ENCODE results near the gene NPL. TPM values are rescaled to one million over a fixed set of nuclear protein-coding genes. Genes with fewer than 3 reads are reported as not detected.

The NPL gene
- total RNA-seq, 2 experiments from 2014 or later = 4.5 to 4.9 TPM

DNA sequence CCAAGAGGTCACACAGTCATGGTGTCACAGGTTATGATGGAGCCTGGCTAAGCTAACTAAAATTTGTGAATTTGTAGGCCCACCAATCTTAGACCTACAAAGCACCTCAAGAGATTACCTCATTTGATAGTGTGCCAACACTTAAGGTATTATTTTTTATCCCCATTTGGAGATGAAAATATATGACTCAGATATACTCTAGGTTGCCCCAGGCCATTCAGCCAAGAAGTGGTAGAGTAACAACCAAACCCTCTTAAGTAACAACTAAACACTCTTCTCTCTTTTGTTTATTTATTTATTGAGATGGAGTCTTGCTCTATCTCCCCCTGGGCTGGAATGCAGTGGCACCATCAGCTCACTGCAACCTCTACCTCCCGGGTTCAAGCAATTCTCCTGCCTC lies 14.3 kb downstream of the NPL start:
- DNase-seq (no peak), ATAC-seq (no peak)
- Mint-ChIP-seq H3K4me3 (no peak overlapping the region), H3K36me3 (ENCODE audit: low read depth) (peaks cover 9% of the 10 kb centered on the region), H3K27me3 (no peaks in the 10 kb centered on the region), H3K9me3 (no peaks in the 10 kb centered on the region), H3K4me1 (ENCODE audit: low read depth) (no peaks in the 10 kb centered on the region), H3K27ac (no peak overlapping the region)
- ChIA-PET CTCF (no interaction called here), POLR2A (interaction anchor here (0.6 kb wide), 1 partner anchor 150 kb away, joined by 3 read pairs; no protein-coding TSS in a partner anchor)
- TF ChIP-seq, protein P1, sequence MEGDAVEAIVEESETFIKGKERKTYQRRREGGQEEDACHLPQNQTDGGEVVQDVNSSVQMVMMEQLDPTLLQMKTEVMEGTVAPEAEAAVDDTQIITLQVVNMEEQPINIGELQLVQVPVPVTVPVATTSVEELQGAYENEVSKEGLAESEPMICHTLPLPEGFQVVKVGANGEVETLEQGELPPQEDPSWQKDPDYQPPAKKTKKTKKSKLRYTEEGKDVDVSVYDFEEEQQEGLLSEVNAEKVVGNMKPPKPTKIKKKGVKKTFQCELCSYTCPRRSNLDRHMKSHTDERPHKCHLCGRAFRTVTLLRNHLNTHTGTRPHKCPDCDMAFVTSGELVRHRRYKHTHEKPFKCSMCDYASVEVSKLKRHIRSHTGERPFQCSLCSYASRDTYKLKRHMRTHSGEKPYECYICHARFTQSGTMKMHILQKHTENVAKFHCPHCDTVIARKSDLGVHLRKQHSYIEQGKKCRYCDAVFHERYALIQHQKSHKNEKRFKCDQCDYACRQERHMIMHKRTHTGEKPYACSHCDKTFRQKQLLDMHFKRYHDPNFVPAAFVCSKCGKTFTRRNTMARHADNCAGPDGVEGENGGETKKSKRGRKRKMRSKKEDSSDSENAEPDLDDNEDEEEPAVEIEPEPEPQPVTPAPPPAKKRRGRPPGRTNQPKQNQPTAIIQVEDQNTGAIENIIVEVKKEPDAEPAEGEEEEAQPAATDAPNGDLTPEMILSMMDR (IDR thresholded peaks at IDR 0.05) = no peak
- intact Hi-C loops (cut with micrococcal nuclease) = no loop called here

DNA sequence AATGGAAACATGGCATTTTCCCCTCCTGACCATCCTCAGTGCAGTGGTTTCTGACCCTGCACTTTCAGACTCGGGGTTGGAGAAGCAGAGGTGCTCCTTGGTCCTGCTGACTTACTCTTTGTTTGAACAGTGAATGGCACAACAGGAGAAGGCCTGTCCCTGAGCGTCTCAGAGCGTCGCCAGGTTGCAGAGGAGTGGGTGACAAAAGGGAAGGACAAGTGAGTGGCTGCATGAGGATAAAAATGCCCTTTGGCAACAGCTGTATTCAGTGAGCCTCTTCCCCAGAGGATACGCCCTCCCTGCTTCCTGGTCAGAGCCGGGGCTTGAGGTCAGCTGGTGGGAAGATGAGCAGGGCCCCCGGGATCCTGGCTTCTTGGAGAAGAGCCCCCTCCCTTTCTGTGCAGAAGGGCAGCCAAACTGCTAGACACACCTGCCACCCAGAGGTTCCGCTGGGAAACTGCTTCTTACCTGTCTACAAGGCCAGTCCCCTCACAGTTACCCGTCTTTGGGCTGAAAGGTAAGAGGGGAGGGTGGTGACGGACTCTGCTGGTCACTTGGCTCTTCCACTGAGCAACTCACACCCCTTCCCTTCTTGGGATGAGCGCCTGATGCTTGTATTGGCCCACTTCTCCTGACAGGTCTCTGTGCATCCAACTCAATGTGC lies 16.6 kb downstream of the NPL start:
- intact Hi-C loops (cut with micrococcal nuclease) = no loop called here
- ChIA-PET POLR2A (no interaction called here), CTCF (no interaction called here)
- ATAC-seq (no peak), DNase-seq (no peak)
- no peaks in the 10 kb centered on the region for H3K27me3 Mint-ChIP-seq
- peaks cover 9% of the 10 kb centered on the region for H3K36me3 Mint-ChIP-seq (ENCODE audit: low read depth)
- no peak overlapping the region for H3K4me3 Mint-ChIP-seq
- H3K4me1 Mint-ChIP-seq (ENCODE audit: low read depth) = no peaks in the 10 kb centered on the region
- no peak overlapping the region for H3K27ac Mint-ChIP-seq
- H3K9me3 Mint-ChIP-seq = no peaks in the 10 kb centered on the region
- TF ChIP-seq, protein P1 (IDR thresholded peaks at IDR 0.05) = no peak

DNA sequence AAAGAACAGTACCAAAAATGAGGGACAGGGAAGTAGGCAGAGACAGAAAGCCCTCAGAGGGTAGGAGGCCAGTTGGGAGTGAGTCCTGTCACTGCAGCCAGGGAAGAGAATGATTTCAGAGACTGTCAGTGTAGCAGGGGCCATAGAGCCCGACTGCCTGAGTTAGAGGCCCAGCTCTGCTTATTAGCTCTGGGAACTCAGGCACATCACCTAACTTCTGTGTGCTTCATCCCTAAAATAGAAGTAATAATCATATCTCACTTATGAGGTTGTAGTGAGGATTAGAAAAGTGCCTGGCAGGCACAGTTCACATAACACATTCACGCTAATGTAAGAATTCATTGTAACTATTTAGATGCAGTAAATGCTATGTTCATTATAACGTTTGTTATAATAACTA lies 18.3 kb downstream of the NPL start:
- intact Hi-C loops (cut with micrococcal nuclease) = no loop called here
- POLR2A ChIA-PET = no interaction called here
- no peak overlapping the region for H3K4me3 Mint-ChIP-seq
- TF ChIP-seq, protein P1 (IDR thresholded peaks at IDR 0.05) = no peak
- H3K36me3 Mint-ChIP-seq (ENCODE audit: low read depth) = peaks cover 9% of the 10 kb centered on the region
- no peaks in the 10 kb centered on the region for H3K4me1 Mint-ChIP-seq (ENCODE audit: low read depth)
- DNase-seq = no peak
- ATAC-seq = no peak
- no peak overlapping the region for H3K27ac Mint-ChIP-seq
- no peaks in the 10 kb centered on the region for H3K27me3 Mint-ChIP-seq
- H3K9me3 Mint-ChIP-seq = no peaks in the 10 kb centered on the region
- CTCF ChIA-PET = no interaction called here

DNA sequence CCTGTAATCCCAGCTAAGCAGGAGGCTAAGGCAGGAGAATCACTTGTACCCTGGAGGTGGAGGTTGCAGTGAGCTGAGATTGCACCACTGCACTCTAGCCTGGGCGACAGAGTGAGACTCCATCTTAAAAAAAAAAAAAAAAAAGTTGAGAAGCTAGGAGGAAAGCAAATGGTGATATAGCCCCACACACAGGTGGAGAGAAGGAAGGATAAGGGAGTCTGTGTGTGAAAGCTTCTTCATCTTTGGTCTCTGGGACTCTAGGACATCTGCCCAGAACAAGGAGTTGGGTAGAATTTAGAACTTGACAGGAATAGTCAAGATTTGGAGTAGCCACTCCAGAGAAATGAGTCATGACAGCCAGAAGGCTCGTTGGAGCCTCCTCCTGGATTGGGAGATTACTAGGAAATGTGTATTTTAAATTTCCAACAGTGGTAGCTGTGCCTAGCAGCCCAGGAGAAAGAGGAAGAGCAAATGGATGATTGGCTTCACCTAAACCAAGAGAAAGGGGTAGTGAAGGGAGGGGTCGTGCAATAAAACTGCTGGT lies 19.9 kb downstream of the NPL start:
- Mint-ChIP-seq H3K4me1 (ENCODE audit: low read depth) (no peaks in the 10 kb centered on the region), H3K27me3 (no peaks in the 10 kb centered on the region), H3K36me3 (ENCODE audit: low read depth) (peaks cover 8% of the 10 kb centered on the region), H3K27ac (no peak overlapping the region), H3K9me3 (no peaks in the 10 kb centered on the region), H3K4me3 (no peak overlapping the region)
- ChIA-PET POLR2A (no interaction called here), CTCF (interaction anchor here (0.8 to 0.9 kb wide), 2 partner anchors 25 to 28 kb away, joined by 3 read pairs; no protein-coding TSS in a partner anchor)
- DNase-seq (no peak), ATAC-seq (no peak)
- intact Hi-C loops (cut with micrococcal nuclease) = no loop called here
- TF ChIP-seq, protein P1 (IDR thresholded peaks at IDR 0.05) = no peak

DNA sequence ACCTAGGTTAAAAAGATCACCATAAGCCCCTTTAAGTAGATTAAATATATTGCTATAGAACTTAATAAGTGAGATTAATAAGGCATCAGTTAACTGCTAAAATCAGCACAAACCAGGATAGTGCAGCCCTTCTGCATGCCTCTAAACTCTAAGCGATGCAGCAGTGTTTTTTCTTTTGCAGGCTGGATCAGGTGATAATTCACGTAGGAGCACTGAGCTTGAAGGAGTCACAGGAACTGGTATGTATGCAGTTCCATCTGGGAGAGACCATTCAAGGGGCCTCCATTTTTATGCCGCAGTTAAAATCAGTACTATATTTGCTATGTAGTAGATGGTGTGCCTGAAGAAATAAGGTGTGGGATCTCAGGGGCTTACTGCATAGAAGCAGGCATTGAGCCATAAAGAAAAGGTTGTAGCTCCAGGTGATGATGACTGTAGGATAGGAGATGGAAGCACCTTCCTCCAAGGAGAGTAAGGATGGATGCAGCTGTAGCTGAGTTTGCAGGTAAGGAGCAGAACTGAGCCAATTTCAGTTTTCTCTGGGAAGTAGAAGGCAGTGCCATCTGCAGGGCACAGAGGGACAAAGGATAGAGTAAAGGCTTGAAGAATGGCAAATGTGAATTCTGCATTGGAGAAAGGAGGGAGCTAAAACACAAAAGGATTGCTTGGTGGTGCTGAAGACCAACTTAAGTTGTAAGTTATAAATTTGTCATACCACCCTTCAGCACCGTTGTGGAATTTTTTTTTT lies 22.6 kb downstream of the NPL start:
- TF ChIP-seq, protein P1 (IDR thresholded peaks at IDR 0.05) = no peak
- intact Hi-C loops (cut with micrococcal nuclease) = no loop called here
- Mint-ChIP-seq H3K27me3 (no peaks in the 10 kb centered on the region), H3K4me1 (ENCODE audit: low read depth) (no peaks in the 10 kb centered on the region), H3K27ac (no peak overlapping the region), H3K9me3 (no peaks in the 10 kb centered on the region), H3K4me3 (no peak overlapping the region), H3K36me3 (ENCODE audit: low read depth) (peaks cover 10% of the 10 kb centered on the region)
- DNase-seq = no peak
- no peak for ATAC-seq
- ChIA-PET POLR2A (no interaction called here), CTCF (interaction anchor here (0.8 kb wide), 1 partner anchor 216 kb away, joined by 3 read pairs; no protein-coding TSS in a partner anchor)
